Endodermal cell (in vitro differentiated cells): Measurements from ENCODE around the gene TACC3. TPM values are rescaled to one million over a fixed set of nuclear protein-coding genes. Genes with fewer than 3 reads are reported as not detected.

Experiments used
- DNase-seq: peaks from one replicate; pipeline ENCODE4 v3.0.0-alpha.2; 2017
- H3K27ac ChIP-seq: 2 replicates; pipeline ENCODE4 v1.5.1; 2013; ENCODE audit warnings: mild to moderate bottlenecking, low read depth, low read length, moderate library complexity
- H3K27me3 ChIP-seq: 2 replicates; pipeline ENCODE4 v1.6.1; 2013; ENCODE audit warnings: mild to moderate bottlenecking, low read length, moderate library complexity; ENCODE audit not compliant: insufficient read depth, control insufficient read depth, poor library complexity, severe bottlenecking
- H3K36me3 ChIP-seq: 2 replicates; pipeline ENCODE4 v1.7.0; 2013; ENCODE audit warnings: mild to moderate bottlenecking, low read length, moderate library complexity; ENCODE audit not compliant: control insufficient read depth, insufficient read depth
- H3K4me1 ChIP-seq: one replicate; pipeline ENCODE4 v1.7.0; 2013; ENCODE audit warnings: low read length; ENCODE audit not compliant: control insufficient read depth, insufficient read depth
- H3K4me3 ChIP-seq: 2 replicates; pipeline ENCODE4 v1.5.1; 2013; ENCODE audit warnings: mild to moderate bottlenecking, low read length, moderate library complexity
- H3K9ac ChIP-seq: 2 replicates; pipeline ENCODE4 v1.6.1; 2013; ENCODE audit warnings: mild to moderate bottlenecking, low read length, moderate library complexity; ENCODE audit not compliant: poor library complexity, severe bottlenecking; ENCODE audit errors: extremely low read depth
- H3K9me3 ChIP-seq: 2 replicates; pipeline ENCODE4 v1.6.1; 2013; ENCODE audit warnings: mild to moderate bottlenecking, low read length, moderate library complexity; ENCODE audit not compliant: control insufficient read depth
- H3K27ac Mint-ChIP-seq: 2 replicates; pipeline ENCODE4 v1.8.0; 2020; ENCODE audit warnings: mixed read lengths
- H3K27me3 Mint-ChIP-seq: 2 replicates; pipeline ENCODE4 v1.8.0; 2021; ENCODE audit warnings: mild to moderate bottlenecking, mixed read lengths; ENCODE audit not compliant: insufficient read depth
- H3K36me3 Mint-ChIP-seq: 2 replicates; pipeline ENCODE4 v1.8.0; 2020; ENCODE audit warnings: low read depth, mixed read lengths
- H3K4me1 Mint-ChIP-seq: 2 replicates; pipeline ENCODE4 v1.8.0; 2020; ENCODE audit warnings: mixed read lengths
- H3K4me3 Mint-ChIP-seq: 2 replicates; pipeline ENCODE4 v1.8.0; 2020; ENCODE audit warnings: mild to moderate bottlenecking, moderate library complexity, mixed read lengths
- H3K9me3 Mint-ChIP-seq: 2 replicates; pipeline ENCODE4 v1.8.0; 2020; ENCODE audit warnings: mild to moderate bottlenecking, mixed read lengths
- CTCF ChIP-seq: fragments of 200-600 bp; sonication (generic); conservative IDR thresholded peaks from 2 replicates; pipeline ENCODE4 v1.5.0; 2021; ENCODE audit warnings: antibody characterized with exemption, mild to moderate bottlenecking
- WGBS, 2 experiments: methylation state at CpG; one replicate each; pipeline versions ENCODE4 v1.1.5 to v1.1.7; 2013; ENCODE audit warnings: missing lambda C conversion rate in 2 of 2, mixed read lengths in 1 of 2; ENCODE audit not compliant: insufficient coverage in 1 of 2, insufficient read length in 1 of 2; 5-methylcytosine and 5-hydroxymethylcytosine counted together
- total RNA-seq, 2 donors: library from RNA; stranded (reverse); fragmentation: NEBNext Ultra II Directional in 1 of 2; extraction: Animal tissue kit (Norgen Biotek cat#: 25700) in 1 of 2; gene quantifications; 2 replicates in 1 of 2; 3 replicates in 1 of 2; pipeline ENCODE4 v1.2.1, GENCODE V29; 2021

TACC3 gene
- total RNA-seq, 2 donors from 2014 or later, result 113 to 182 TPM

DNA sequence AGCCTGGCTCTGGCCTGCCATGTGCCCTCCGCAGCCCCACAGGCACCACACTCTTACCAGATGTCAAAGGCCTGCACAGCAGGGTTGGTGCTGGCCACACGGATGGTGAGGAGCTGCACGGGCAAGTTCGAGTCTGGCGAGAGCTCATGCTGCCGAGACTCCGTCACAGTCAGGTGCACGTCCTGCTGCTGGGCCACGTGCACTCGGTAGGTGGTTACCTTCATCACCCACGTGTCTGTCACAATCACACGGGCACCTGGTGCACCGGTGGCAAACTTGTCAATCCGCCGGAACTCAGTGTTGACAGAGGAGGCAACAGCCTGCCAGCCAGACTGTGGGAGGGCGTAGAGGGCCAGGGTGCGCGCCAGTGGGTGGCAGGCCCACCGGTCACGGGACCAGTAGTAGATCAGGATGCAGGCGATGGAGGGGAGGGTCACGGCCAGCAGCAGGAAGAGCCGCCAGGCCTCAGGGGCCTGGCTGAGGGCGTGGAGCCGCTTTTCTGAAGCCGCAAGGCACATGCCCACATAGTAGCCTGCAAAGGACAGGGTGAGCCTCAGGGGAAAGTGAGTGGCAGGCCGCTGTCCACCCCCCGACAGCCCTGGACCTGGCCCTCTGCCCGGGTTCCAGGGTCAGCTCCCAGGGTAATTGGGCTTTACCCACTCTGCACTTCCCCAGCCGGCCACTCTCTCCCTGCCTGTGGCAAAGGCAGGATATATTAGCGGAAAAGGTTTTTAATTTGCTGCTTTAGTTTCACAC, 3.0 kb upstream of the TACC3 start:
- TF ChIP-seq CTCF, result no peak
- Histone ChIP-seq H3K9ac (no peak overlapping the region), H3K36me3 (peaks cover 12% of the 10 kb centered on the region), H3K9me3 (no peaks in the 10 kb centered on the region), H3K4me1 (peaks cover 3% of the 10 kb centered on the region), H3K4me3 (no peak overlapping the region), H3K27ac (no peak overlapping the region), H3K27me3 (no peaks in the 10 kb centered on the region)
- peaks cover 9% of the 10 kb centered on the region for H3K36me3 Mint-ChIP-seq
- WGBS, 2 experiments, result 95 to 96% methylated on average over 31 of the region's 31 CpGs
- DNase-seq, result no peak
- H3K4me3 Mint-ChIP-seq, result peak overlapping the region; percentile 93
- H3K9me3 Mint-ChIP-seq, result no peaks in the 10 kb centered on the region
- H3K4me1 Mint-ChIP-seq, result peaks cover 24% of the 10 kb centered on the region
- H3K27ac Mint-ChIP-seq, result peak overlapping the region; percentile 4
- no peaks in the 10 kb centered on the region for H3K27me3 Mint-ChIP-seq

GRCh38 chr4:1720163-1720983, 948 bp upstream of the TACC3 start:
- H3K27ac ChIP-seq, result peak overlapping the region; percentile 32

More at GRCh38 chr4:1720163-1720983, 948 bp upstream of the TACC3 start:
- WGBS, 2 experiments, result 3 to 9% methylated on average over 32 to 79 of the region's 79 CpGs
- peaks cover 3% of the 10 kb centered on the region for H3K4me1 ChIP-seq
- H3K36me3 ChIP-seq, result peaks cover 27% of the 10 kb centered on the region
- Mint-ChIP-seq H3K27me3 (no peaks in the 10 kb centered on the region), H3K4me1 (peaks cover 24% of the 10 kb centered on the region), H3K36me3 (peaks cover 26% of the 10 kb centered on the region), H3K27ac (peak overlapping the region; percentile 94), H3K9me3 (no peaks in the 10 kb centered on the region), H3K4me3 (peak overlapping the region; percentile 93)
- peak overlapping the region; percentile 82 for H3K4me3 ChIP-seq
- no peak for TF ChIP-seq CTCF
- peak overlapping the region; percentile 41 for H3K9ac ChIP-seq
- no peaks in the 10 kb centered on the region for H3K9me3 ChIP-seq
- H3K27me3 ChIP-seq, result no peaks in the 10 kb centered on the region
- peak; percentile 79 for DNase-seq
